OCI-LY7 (cell line): Measurements from ENCODE around the gene COL4A2. TPM values are rescaled to one million over a fixed set of nuclear protein-coding genes. Genes with fewer than 3 reads are reported as not detected.
"Not testable (repeated sequence)": the region's sequence is repeated elsewhere in the genome, so short reads cannot be mapped to it uniquely, and the experiment has no call there.

Experiments used
- BruUV-seq: library from RNA; stranded (reverse); fragments of 400-500 nt; replicated peaks from 2 replicates; lab custom pipeline; 2021; lab: Mats Ljungman, UMichigan
- CTCF ChIA-PET: fragments of 300-600 bp; sonication (Branson Sonifier 250); formaldehyde crosslinking; loops from one replicate; lab custom pipeline; 2022; ENCODE audit warnings: antibody characterized with exemption; ENCODE audit not compliant: unreplicated experiment; lab: Charles Lee
- POLR2A ChIA-PET: fragments of 300-600 bp; sonication (Branson Sonifier 250); formaldehyde crosslinking; loops from one replicate; lab custom pipeline; 2022; ENCODE audit warnings: antibody characterized with exemption; lab: Charles Lee
- DNase-seq: peaks from one replicate; pipeline ENCODE4 v3.0.0-alpha.2; 2015; ENCODE audit warnings: low spot score
- H2AFZ ChIP-seq: fragments of 200-600 bp; sonication (generic), shearing (Covaris generic); 2 replicates; pipeline ENCODE4 v1.6.1; 2014; ENCODE audit warnings: mild to moderate bottlenecking, antibody characterized with exemption, low read length, moderate library complexity
- H3K27ac ChIP-seq: fragments of 200-600 bp; sonication (generic); 2 replicates; pipeline ENCODE4 v1.5.1; 2014; ENCODE audit warnings: mixed run types, low read depth, mild to moderate bottlenecking, moderate library complexity, low read length, inconsistent platforms; ENCODE audit not compliant: poor library complexity, severe bottlenecking
- H3K36me3 ChIP-seq: fragments of 200-600 bp; sonication (generic); 2 replicates; pipeline ENCODE4 v1.6.1; 2014; ENCODE audit warnings: mild to moderate bottlenecking, antibody characterized with exemption, low read length, moderate library complexity, mixed read lengths; ENCODE audit not compliant: insufficient read depth
- H3K4me1 ChIP-seq: fragments of 200-600 bp; sonication (generic); 2 replicates; pipeline ENCODE4 v1.5.1; 2014; ENCODE audit warnings: mild to moderate bottlenecking, low read length; ENCODE audit not compliant: insufficient read depth, poor library complexity, severe bottlenecking
- H3K4me2 ChIP-seq: fragments of 200-600 bp; sonication (generic); 2 replicates; pipeline ENCODE4 v1.6.1; 2014; ENCODE audit warnings: mild to moderate bottlenecking, low read length
- H3K4me3 ChIP-seq: fragments of 200-600 bp; sonication (generic); 2 replicates; pipeline ENCODE4 v1.5.1; 2014; ENCODE audit warnings: mild to moderate bottlenecking, low read depth, low read length; ENCODE audit not compliant: poor library complexity, severe bottlenecking
- H3K79me2 ChIP-seq: fragments of 200-600 bp; sonication (generic); 2 replicates; pipeline ENCODE4 v1.6.1; 2016; ENCODE audit warnings: low read depth, mild to moderate bottlenecking, low read length, moderate library complexity, mixed read lengths; ENCODE audit not compliant: insufficient read depth
- H3K9me2 ChIP-seq: fragments of 200-600 bp; sonication (generic); 2 replicates; pipeline ENCODE4 v1.6.1; 2016; ENCODE audit warnings: mild to moderate bottlenecking, low read length, mixed read lengths; ENCODE audit not compliant: insufficient read depth
- H3K9me3 ChIP-seq: fragments of 200-600 bp; sonication (generic); 2 replicates; pipeline ENCODE4 v1.6.1; 2014; ENCODE audit warnings: mild to moderate bottlenecking, mixed run types, low read length, mixed read lengths
- H4K20me1 ChIP-seq: fragments of 200-600 bp; sonication (generic); 2 replicates; pipeline ENCODE4 v1.6.1; 2014; ENCODE audit warnings: mild to moderate bottlenecking, antibody characterized with exemption, low read length, moderate library complexity, mixed read lengths; ENCODE audit not compliant: insufficient read depth
- CTCF ChIP-seq: fragments of 200-600 bp; sonication (generic); conservative IDR thresholded peaks from 2 replicates; pipeline ENCODE4 v1.5.1; 2014; ENCODE audit warnings: mild to moderate bottlenecking, antibody characterized with exemption, low read length, moderate library complexity, mixed read lengths
- EZH2phosphoT487 ChIP-seq: fragments of 200-600 bp; sonication (generic); IDR thresholded peaks from 2 replicates; pipeline ENCODE4 v1.6.1; 2018; ENCODE audit warnings: low read depth, borderline replicate concordance, mild to moderate bottlenecking, mixed run types, antibody characterized with exemption, low read length, moderate library complexity, mixed read lengths
- intact Hi-C: fragments of 100-400 bp; cut with micrococcal nuclease; formaldehyde crosslinking; loops from one replicate; pipeline ENCODE4 v1.10.0; 2022; ENCODE audit not compliant: unreplicated experiment
- total RNA-seq, 2 experiments: library from RNA; depleted of rRNA in 1 of 2; stranded (reverse); fragments of >200 nt in 1 of 2; shearing (Covaris generic) in 1 of 2; gene quantifications; 2 replicates each; pipeline ENCODE4 v1.2.3, GENCODE V29; 2014 to 2022

The COL4A2 gene
- total RNA-seq, 2 experiments from 2014 or later: 0.34 TPM; not detected in 1

DNA sequence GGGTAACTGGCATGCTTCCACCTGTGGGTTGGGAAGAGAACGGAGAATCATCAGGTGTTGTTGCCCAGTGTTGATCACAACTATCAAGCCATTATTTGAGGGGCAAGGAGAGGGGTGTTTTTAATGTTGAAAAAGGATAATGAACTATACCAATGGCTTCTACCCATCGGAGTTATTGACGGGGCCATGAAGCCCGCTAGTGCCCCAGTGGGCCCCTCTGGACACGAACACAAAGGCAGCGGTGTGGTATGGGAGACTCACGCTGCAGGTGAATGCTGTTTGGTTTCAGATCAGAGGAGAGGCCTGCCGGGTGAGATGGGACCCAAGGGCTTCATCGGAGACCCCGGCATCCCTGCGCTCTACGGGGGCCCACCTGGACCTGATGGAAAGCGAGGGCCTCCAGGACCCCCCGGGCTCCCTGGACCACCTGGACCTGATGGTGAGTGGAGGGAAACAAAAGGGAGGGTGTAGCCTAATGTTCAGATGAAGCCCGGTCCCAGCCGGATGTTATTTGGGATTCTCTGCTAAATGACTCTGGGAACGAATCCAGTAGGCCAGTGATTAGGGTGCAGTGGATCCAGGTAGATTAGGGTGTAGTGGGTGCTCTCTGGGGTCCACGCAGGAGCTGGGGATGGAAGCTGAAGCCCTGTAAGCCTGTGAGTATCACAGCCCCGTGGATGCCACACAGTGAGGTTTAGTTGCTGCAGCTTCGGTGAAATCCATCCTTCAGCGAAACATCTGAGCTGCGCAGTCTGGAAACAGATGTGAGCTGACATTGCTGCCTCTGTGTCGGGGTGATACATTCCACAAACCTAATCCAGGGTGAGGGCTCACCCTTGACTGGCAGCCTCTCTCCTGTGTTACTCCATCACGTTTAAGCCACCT lies 143.2 kb downstream of the COL4A2 start:
- DNase-seq: no peak
- Histone ChIP-seq H3K9me3 (no peaks in the 10 kb centered on the region), H3K79me2 (no peaks in the 10 kb centered on the region), H2AFZ (no peak overlapping the region), H3K36me3 (no peaks in the 10 kb centered on the region), H3K4me3 (no peak overlapping the region), H3K9me2 (no peaks in the 10 kb centered on the region), H3K4me2 (no peak overlapping the region), H4K20me1 (no peaks in the 10 kb centered on the region), H3K27ac (no peak overlapping the region), H3K4me1 (no peaks in the 10 kb centered on the region)
- no peak for TF ChIP-seq CTCF
- TF ChIP-seq EZH2phosphoT487: no peak
- ChIA-PET CTCF (no interaction called here), POLR2A (no interaction called here)
- intact Hi-C loops: loop anchor here (10.0 kb wide), 1 partner anchor 145 kb away; no protein-coding TSS in a partner anchor
- BruUV-seq: no TSS peak

DNA sequence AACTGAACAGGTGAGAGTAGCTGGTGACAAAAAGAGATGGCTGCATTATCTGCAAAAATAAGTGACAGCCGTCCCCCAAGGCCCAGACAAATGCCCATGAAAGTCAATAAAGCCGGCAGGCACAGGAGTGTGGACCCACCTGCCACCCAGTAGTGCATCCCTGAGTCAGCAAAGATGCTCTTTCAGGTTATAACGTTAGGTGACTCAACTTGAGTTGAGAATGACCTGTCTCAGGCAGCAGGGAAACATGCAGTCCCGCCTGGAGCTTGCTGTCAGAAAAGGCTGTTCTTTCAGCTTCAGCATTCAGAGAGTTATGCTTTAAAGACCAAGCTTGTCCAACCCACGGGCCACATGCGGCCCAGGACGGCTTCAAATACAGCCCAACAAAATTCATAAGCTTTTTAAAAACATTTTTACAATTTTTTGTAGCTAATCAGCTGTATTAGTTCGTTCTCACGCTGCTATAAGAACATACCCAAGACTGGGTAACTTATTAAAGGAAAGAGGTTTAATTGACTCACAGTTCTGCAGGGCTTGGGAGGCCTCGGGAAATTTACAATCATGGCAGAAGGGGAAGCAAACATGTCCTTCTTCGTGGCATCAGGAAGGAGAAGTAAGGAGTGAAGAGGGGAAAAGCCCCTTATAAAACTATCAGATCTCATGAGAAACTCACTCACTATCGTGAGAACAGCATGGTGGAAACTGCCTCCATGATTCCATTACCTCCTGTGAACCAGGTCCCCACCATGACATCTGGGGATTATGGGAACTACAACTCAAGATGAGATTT lies 144.1 kb downstream of the COL4A2 start:
- Histone ChIP-seq H3K9me3 (no peaks in the 10 kb centered on the region), H3K4me2 (no peak overlapping the region), H3K79me2 (no peaks in the 10 kb centered on the region), H3K27ac (no peak overlapping the region), H3K4me3 (no peak overlapping the region), H4K20me1 (no peaks in the 10 kb centered on the region), H3K4me1 (peaks cover 3% of the 10 kb centered on the region), H2AFZ (no peak overlapping the region), H3K9me2 (no peaks in the 10 kb centered on the region), H3K36me3 (no peaks in the 10 kb centered on the region)
- BruUV-seq: no TSS peak
- intact Hi-C loops: loop anchor here (10.0 kb wide), 1 partner anchor 144 kb away; no protein-coding TSS in a partner anchor
- POLR2A ChIA-PET: no interaction called here
- no peak for DNase-seq
- TF ChIP-seq EZH2phosphoT487 (no peak), CTCF (no peak)
- CTCF ChIA-PET: no interaction called here

DNA sequence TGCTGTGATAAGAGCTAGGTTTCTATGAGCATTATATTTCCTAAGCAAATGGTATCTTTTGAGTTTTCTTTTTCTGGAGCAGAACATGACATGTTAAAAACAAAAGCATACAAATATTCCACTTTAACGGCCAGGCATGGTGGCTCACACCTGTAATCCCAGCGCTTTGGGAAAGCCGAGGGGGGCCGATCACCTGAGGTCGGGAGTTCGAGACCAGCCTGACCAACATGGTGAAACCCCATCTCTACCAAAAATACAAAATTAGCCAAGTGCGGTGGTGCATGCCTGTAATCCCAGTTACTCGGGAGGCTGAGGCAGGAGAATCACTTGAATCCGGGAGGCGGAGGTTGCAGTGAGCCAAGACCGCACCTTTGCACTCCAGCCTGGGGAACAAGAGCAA lies 146.0 kb downstream of the COL4A2 start:
- H3K79me2 ChIP-seq, H3K4me3 ChIP-seq, H3K9me2 ChIP-seq, H4K20me1 ChIP-seq, H3K27ac ChIP-seq, CTCF ChIA-PET, H3K9me3 ChIP-seq, H3K36me3 ChIP-seq, H3K4me1 ChIP-seq, POLR2A ChIA-PET, H2AFZ ChIP-seq, H3K4me2 ChIP-seq, DNase-seq, BruUV-seq: not testable (repeated sequence)
- intact Hi-C loops: loop anchor here (10.0 kb wide), 1 partner anchor 142 kb away; no protein-coding TSS in a partner anchor
